Head of caudate nucleus (tissue), 42 donors: ENCODE data around the gene OR52A1.
"Not testable (repeated sequence)": the region's sequence is repeated elsewhere in the genome, so short reads cannot be mapped to it uniquely, and the experiment has no call there.

ENCODE experiments used
- DNase-seq, 42 donors: peaks; one replicate each; pipeline versions ENCODE4 v3.0.0 to v3.0.0-alpha.2; 2020 to 2021; ENCODE audit warnings: mixed read lengths in 7 of 42
- intact Hi-C: fragments of 100-400 bp; cut with DNase I; formaldehyde crosslinking; loops from one replicate; pipeline ENCODE4 v1.15.0; 2022

Gene OR52A1

DNA sequence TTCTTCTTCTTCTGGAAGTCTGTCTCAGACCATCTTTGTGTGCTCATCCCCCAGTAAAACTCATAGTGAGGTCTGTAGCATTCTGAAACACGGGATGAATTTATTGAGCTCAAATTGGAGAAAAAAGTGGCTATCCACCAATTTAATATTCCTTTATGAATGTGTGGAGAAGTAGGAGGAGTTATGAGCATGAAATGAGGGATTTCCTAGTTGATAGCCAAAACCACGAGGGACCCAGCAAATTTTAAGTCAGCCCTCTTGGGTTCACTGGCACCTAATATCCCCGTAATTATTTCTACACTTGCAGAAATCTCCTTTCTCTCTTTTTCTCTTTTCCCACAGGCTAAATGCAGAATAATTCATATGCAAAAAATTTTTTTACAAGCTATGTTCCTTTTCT, at the start of gene OR52A1:
TSS of gene OR52A1 (minus strand) at position 101 of the 400 bp plus-strand sequence. CDS start 2,388 bp downstream, outside the sequence.
- DNase-seq, result no peak
- intact Hi-C loops, result no loop called here

DNA sequence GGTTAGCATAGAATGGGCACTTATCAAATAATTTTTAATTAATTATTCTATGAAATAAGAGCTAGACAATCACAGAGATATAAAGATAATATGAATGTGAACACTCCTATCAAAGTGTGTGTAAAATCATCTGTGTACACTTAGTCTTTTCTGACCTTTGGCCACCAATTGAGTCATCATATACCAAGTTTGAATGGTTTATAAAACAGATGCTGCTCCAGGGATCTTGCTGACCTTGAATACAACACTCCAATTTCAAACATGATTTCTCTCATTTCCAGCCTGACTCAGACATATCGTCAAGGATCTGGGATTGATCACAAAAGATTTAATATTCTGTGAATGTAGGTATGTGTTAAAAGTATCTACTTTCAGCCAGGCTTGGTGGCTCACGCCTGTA, 48.8 kb upstream of the OR52A1 start:
- no peak for DNase-seq
- intact Hi-C loops, result no loop called here

DNA sequence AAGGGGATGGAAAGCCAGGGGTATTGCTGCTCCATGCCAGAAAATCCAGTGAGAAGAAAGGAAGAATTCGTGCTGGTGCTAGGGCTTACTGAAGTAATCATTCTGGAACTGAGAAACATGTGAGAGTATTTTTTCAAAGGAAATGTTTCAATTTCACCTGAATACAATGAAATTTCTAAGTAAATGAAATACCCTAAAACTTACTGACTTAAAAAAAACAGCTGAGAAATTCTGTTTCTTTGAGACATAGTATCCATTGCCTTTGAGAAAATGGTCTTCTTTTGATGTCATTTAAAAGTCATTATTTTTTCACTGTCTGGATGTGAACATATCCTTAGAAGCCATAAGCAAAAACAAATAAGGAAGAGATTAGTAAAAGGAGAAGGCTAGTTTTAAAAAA, 46.0 kb upstream of the OR52A1 start, which contains the start of gene OR51V1:
TSS of gene OR51V1 (minus strand) at position 101 of the 400 bp plus-strand sequence. CDS start at position 101, 0 bp downstream.
- DNase-seq, result no peak
- intact Hi-C loops, result no loop called here

DNA sequence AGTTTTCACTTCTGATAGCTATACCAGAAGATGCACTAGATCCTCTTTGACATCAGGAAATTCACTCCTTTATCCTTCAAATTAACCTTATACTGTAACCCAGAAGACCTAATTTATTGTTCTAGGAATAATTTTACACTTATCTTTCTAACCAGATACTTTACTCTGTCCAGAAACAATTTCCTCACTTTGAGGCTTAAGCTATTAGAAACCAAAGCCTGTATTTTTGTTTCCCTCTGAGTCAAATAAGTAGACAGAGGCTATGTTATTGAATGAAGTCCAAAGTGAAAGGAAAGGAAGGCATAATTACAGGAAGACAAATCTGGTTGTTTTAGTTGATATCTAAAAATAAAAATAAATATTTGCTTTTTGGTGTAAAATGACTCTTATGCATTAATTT, 43.7 kb upstream of the OR52A1 start:
- intact Hi-C loops, result no loop called here
- no peak for DNase-seq

DNA sequence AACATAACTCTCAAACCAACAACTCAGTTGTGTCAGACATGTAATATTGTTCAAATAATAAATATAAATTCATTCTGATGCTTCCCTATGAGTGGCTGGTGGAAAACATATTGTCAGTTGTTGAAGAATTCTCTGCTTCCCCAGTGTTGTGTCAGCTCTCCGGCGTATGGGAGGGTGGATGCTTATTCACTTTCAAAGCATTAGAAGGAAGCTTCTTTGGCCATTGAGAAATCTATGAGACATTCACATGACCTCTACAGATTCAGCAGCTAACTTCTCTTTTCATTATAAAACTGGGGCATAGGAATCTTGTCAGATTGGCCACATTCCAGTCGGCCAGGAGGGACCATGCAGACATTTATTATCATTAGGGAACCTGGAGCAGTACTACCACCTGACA, 43.0 kb upstream of the OR52A1 start:
- DNase-seq, result no peak
- intact Hi-C loops, result no loop called here

DNA sequence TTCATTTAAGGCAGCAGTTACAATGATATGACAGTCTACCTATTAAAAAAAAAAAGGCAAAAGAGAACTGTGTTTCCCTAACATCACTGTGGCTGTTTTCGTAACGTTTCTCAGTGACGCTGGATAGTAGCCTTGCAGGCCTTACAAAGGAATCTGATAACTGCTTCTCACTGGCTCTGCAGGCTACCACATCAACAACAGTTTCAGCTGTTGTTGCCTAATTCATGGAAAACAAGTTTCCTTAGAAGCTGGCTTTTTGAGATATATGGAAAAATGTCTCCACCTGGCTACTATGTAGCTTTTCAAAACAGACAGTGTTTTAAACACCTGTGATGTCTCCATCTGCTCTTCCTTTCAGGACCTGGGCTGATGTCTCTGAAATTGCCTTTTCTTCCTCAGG, 42.2 kb upstream of the OR52A1 start:
- intact Hi-C loops, result no loop called here
- no peak for DNase-seq

DNA sequence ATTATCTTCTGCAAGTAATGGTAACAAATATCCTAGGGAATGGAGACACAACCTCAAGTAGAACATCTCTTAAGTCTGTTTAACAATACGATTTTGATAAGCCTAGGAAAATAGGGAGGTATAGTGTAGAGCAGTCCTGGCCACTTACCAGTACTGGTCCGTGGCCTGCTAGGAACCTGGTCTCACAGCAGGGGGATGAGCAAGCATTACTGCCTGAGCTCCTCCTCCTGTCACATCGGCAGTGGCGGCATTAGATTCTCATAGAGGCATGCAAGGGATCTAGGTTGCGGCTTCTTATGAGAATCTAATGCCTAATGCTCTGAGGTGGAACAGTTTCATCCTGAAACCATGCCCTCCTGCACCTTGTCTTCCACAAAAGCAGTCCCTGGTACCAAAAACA, 41.5 kb upstream of the OR52A1 start:
- no peak for DNase-seq

DNA sequence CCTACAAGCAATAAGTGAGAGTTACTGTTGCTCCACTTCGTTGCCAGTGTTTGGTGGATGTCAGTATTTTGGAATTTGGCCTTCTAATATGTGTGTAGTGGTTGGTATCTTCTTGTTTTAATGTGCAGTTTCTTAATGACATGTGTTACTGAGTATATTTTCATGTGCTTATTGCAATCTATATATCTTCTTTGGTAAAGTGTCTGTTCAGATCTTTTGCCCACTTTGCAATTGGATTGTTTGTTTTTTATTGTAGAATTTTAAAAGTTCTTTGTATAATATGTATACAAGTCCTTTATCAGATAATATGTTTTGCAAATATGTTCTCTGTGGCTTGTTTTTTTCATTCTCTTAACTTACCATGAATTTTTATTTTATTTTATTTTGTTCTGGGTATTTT, 38.2 kb upstream of the OR52A1 start:
- DNase-seq, result no peak
- intact Hi-C loops, result no loop called here

More for the DNA sequence above, 41.5 kb upstream of the OR52A1 start:
- intact Hi-C loops, result no loop called here

DNA sequence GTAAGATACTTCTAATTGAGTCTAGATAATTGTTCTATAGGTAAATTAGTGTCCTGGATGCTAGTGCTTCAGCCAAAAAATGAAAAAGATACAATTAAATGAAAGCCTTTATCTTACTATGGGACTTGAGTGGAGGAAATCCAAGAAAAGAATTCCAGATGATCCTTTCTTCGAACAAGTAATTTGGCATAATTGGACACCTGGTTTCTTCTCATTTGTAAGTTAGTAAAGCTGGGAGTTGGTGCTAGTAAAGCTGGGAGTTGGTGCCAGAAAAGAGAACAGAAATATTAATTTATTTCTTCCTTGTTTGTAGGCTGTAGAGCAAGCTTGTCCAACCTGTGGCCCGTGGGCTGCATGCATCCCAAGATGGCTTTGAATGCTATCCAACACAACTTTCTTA, 33.6 kb upstream of the OR52A1 start:
- no peak for DNase-seq
- intact Hi-C loops, result no loop called here

DNA sequence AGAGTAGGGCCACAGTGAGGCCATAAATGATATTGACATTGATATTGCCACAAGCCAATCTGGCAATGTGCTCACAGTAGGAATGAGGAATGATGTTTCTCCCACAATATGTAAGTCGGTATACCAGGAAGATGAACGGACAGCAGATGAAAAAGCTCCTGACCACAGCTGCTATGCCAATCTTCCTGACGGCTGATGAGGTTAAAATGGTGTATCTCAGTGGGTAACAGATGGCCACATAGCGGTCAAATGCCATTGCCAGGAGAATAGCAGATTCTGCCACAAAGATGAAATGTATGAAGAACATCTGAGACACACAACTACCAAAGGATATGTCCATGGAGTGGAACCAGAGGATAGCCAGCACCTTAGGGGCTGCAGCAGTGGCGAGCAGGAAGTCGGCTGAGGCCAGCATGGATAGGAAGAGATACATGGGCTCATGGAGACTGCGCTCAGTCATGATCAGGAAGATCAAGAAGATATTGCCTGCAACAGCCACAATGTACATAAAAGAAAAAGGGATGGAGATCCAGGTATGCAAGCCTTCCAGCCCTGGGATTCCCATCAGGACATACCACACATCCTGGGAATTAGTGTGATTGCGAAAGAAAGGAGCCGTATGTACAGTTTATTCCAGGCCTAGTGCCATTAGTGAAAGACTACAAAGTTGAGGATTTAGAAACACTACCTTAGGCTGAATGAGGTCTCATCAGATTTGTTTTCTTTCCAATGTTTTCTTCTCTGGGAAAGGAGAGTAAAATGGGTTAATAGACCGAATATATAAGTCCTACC, 23.7 kb upstream of the OR52A1 start:
- intact Hi-C loops, result no loop called here
- no peak for DNase-seq

DNA sequence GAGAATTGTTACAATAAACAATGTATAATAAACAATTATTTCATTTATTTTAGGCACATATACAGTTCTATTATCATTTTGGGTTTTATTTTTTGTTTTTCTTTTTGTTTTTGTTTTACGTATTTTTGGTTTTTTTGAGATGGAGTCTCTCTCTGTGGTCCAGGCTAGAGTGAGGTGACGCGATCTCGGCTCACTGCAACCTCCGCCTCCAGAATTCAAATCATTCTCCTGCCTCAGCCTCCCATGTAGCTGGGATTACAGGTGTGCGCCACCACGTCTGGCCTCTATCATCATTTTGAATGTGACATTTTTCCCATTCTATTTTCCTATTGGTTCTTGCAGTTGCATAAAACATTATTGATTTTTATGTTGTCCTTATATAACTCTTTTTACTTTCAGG, 20.4 kb upstream of the OR52A1 start:
- DNase-seq, result no peak
- intact Hi-C loops, result no loop called here

DNA sequence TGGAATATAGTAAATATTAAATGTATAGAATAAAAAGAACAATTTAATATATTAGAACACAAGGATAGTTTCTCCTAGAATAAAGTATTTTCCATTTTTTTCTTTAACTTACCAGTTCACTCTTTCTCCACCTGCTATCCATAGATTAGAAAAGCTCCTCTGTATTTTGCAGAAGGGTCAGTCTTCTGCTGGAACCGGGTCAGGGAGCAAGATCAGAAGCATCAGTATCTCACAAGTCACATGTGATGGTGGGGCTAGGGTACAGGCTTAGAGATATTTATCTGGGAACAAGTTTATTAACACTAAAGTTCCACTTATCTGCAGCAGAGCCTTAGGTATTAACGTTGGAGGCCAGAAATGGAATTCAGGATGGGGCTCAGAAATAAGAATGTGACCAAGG, 17.3 kb upstream of the OR52A1 start:
- intact Hi-C loops, result no loop called here
- DNase-seq, result no peak

DNA sequence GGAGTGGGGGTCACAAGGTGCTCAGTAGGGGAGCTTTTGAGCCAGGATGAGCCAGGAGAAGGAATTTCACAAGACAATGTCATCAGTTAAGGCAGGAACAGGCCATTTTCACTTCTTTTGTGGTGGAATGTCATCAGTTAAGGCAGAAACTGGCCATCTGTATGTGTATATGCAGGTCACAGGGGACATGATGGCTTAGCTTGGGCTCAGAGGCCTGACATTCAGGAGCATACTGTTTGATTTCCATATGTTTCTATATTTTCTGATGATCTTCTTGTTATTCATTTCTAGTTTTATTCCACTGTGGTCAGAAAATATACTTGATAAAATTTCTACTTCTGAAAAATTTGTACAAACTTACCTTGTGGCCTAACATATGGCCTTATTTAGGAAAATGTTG, 11.3 kb upstream of the OR52A1 start:
- DNase-seq, intact Hi-C loops: not testable (repeated sequence)

DNA sequence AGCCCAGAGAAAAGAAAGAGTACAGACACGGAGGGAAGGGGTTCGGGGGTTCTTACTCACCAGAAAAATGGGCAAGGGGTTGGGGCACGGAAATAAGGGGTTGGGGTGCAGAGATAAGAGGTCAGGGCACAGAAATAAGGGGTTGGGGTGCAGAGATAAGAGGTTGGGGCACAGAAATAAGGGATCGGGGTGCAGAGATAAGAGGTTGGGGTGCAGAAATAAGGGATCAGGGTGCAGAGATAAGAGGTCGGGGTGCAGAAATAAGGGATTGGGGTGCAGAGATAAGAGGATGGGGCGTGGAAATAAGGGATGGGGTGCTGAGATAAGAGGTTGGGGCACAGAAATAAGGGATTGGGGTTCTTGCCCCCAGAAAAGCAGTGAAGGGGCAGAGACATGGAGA, 10.2 kb upstream of the OR52A1 start:
- DNase-seq, intact Hi-C loops: not testable (repeated sequence)

DNA sequence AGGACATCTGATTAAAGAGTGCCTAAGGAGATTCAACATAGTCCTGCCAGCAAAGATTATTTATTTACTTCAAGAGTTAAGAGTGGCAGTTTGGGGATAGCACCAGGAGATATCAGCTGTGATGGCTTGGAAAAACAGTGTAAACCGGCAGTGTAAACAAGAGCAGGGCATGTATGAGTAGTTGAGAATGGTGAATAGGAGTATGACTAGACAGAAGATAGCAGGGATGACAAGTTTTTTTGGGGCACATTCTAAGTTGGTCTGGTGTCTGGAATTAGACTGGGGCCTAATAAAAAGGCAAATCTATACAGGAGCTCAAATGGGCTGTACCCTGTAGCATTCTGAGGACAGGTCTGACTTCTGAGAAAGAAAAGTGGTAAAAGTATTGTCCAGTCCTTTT, 6.5 kb upstream of the OR52A1 start:
- intact Hi-C loops, DNase-seq: not testable (repeated sequence)

DNA sequence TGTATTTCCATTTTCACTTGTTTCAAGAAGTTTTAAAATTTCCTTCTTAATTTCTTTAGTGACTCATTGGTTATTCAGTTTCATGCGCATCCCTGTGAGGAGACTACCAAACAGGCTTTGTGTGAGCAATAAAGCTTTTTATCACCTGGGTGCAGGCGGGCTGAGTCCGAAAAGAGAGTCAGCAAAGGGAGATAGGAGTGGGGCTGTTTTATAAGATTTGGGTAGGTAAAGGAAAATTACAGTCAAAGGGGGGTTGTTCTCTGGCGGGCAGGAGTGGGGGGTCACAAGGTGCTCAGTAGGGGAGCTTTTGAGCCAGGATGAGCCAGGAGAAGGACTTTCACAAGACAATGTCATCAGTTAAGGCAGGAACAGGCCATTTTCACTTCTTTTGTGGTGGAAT, 5.7 kb upstream of the OR52A1 start:
- intact Hi-C loops, result not testable (repeated sequence)

DNA sequence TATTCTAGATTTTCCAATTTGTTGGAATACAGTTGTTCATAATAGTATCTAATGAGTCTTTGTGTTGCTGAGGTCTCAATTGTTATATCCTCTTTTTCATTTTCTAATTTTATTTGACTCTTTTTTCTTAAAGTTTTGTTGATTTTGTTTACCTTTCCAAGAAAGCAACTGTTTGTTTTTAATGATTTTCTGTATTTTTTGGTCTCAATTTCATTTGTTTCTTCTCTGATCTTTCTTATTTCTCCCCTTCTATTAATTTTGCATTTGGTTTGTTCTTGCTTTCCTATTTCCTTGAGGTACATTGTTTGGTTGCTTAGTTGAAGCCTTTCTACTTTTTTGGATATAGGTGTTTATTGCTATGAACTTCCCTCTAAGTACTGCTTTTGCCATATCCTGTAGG, 5.2 kb upstream of the OR52A1 start:
- intact Hi-C loops, result no loop called here
- no peak for DNase-seq

More for the DNA sequence above, 5.7 kb upstream of the OR52A1 start:
- not testable (repeated sequence) for DNase-seq

DNA sequence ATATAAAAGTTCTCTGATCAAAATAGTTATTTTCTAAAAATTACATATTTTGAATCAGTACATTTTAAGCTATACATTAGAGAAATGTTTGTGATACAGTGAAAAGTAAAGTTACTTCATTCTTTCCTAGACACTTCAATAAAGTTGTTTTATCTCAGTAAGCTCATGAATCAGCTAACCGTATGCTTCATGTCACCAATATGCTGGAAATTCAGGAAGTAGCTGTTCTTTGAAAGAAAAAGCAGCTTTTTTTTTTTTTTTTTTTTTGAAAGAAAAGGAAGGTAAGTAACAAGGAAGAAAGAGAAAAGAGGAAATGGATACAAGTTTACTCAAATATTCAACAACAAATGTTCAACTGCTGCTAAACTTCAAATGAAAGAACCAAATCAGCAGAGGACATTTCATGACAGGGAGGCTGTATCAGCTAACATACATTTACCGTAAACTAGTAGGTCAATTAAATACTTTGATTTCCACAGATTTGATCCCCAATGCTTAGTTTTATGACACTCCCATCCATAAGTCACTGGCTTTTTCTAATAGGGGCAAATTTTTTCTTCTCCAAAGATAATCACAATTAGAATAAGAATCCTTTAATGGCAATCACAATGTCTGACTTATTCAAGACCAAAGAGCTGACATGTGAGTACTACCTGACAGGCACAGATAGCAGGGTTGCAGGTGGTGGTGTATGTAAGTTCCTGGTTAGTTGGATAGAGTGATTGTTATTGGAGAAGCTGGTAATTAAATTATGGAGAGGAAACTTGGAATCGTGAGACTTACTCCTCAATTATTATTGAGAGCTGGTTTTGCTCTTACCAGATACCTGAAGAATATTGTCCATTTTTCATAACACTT, 754 bp downstream of the OR52A1 start:
- intact Hi-C loops, result no loop called here
- no peak for DNase-seq

DNA sequence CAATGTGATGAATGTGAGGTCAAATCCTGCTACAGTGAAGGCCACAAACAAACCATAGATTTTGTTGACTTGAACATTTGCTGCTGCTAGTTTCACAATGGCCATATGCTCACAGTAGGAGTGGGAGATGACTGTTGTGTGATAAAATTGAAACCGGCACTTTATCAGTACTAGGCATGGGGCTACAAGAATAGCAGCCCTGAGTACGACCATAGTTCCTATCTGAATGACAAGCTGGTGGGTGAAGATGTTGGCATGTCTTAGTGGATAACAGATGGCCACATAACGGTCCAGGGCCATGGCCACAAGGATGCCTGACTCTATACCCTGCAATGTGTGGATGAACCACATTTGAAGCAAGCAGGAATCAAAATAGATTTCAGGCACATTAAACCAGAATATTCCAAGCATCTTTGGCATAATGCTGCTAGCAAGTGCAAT, 2.8 kb downstream of the OR52A1 start:
- no peak for DNase-seq
- intact Hi-C loops, result no loop called here

DNA sequence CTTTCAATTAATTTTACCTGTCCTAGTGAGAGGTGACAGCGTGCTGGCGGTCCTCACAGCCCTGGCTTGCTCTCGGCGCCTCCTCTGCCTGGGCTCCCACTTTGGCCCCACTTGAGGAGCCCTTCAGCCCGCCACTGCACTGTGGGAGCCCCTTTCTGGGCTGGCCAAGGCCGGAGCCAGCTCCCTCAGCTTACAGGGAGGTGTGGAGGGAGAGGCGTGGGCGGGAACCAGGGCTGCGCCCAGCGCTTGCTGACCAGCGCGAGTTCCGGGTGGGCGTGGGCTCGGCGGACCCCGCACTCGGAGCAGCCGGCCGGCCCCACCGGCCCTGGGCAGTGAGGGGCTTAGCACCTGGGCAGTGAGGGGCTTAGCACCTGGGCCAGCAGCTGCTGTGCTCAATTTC, 10.4 kb downstream of the OR52A1 start:
- DNase-seq, intact Hi-C loops: not testable (repeated sequence)
